MCF 10A (cell line): ENCODE data around the gene CDC42SE1. TPM values are rescaled to one million over a fixed set of nuclear protein-coding genes. Genes with fewer than 3 reads are reported as not detected.
A peak's percentile ranks its signal among the peaks of the same experiment; 100 is the strongest.

Experiments
- BruUV-seq: library from RNA; stranded (reverse); fragments of 400-500 nt; replicated peaks from 2 replicates; lab custom pipeline; 2021; lab: Mats Ljungman, UMichigan
- CTCF ChIA-PET: fragments of 300-600 bp; sonication (Branson Sonifier 250); formaldehyde crosslinking; extraction: SDS; loops from one replicate; lab custom pipeline; 2021; ENCODE audit warnings: antibody characterized with exemption, inconsistent platforms; lab: Yijun Ruan, JAX
- POLR2A ChIA-PET: fragments of 300-600, 350-650 bp; sonication (Branson Sonifier 250); formaldehyde crosslinking; extraction: SDS; loops from one replicate; lab custom pipeline; 2020; ENCODE audit warnings: antibody characterized with exemption, inconsistent platforms; lab: Yijun Ruan, JAX
- DNase-seq: peaks from one replicate; pipeline ENCODE4 v3.0.0-alpha.2; 2018; ENCODE audit not compliant: unreplicated experiment
- H3K27ac Mint-ChIP-seq: one replicate; pipeline ENCODE4 v1.8.0; 2022; ENCODE audit warnings: mild to moderate bottlenecking, low read depth, mixed read lengths; ENCODE audit not compliant: unreplicated experiment
- H3K27me3 Mint-ChIP-seq: one replicate; pipeline ENCODE4 v1.8.0; 2022; ENCODE audit warnings: mixed read lengths; ENCODE audit not compliant: insufficient read depth, unreplicated experiment
- H3K36me3 Mint-ChIP-seq: one replicate; pipeline ENCODE4 v1.8.0; 2022; ENCODE audit warnings: mild to moderate bottlenecking, moderate library complexity, mixed read lengths; ENCODE audit not compliant: insufficient read depth, unreplicated experiment
- H3K4me1 Mint-ChIP-seq: one replicate; pipeline ENCODE4 v1.8.0; 2022; ENCODE audit warnings: mixed read lengths; ENCODE audit not compliant: insufficient read depth, unreplicated experiment
- H3K4me3 Mint-ChIP-seq: one replicate; pipeline ENCODE4 v1.8.0; 2022; ENCODE audit warnings: mild to moderate bottlenecking, moderate library complexity, mixed read lengths; ENCODE audit not compliant: unreplicated experiment
- H3K9me3 Mint-ChIP-seq: one replicate; pipeline ENCODE4 v1.8.0; 2022; ENCODE audit warnings: mixed read lengths; ENCODE audit not compliant: unreplicated experiment
- intact Hi-C: fragments of 100-400 bp; cut with micrococcal nuclease; formaldehyde crosslinking; loops from 2 replicates; pipeline ENCODE4 v1.14.1; 2022
- total RNA-seq: library from RNA; stranded (reverse); gene quantifications from 2 replicates; pipeline ENCODE4 v1.2.3, GENCODE V29; 2022
- TF ChIP-seq, protein P1 (sequence below): fragments of 200-600 bp; IDR thresholded peaks from one replicate; pipeline ENCODE4 v1.8.0; 2022; ENCODE audit warnings: antibody characterized with exemption, mild to moderate bottlenecking; ENCODE audit not compliant: unreplicated experiment

CDC42SE1 gene
- total RNA-seq, 1 experiment from 2014 or later: 139 TPM

DNA sequence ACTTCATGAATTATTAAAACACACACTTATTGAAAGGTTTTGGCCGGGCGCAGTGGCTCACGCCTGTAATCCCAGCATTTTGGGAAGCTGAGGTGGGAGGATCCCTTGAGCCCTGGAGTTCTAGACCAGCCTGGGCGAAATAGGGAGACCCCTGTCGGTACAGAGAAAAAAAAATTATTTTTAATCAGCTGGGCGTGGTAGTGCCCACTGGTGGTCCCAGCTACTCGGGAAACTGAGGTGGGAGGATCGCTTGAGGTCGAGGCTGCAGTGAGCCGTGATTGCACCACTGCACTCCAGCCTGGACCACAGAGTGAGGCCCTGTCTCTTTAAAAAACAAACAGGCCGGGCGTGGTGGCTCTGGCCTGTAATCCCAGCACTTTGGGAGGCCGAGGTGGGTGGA lies 12.8 kb upstream of the CDC42SE1 start:
- TF ChIP-seq, protein P1, sequence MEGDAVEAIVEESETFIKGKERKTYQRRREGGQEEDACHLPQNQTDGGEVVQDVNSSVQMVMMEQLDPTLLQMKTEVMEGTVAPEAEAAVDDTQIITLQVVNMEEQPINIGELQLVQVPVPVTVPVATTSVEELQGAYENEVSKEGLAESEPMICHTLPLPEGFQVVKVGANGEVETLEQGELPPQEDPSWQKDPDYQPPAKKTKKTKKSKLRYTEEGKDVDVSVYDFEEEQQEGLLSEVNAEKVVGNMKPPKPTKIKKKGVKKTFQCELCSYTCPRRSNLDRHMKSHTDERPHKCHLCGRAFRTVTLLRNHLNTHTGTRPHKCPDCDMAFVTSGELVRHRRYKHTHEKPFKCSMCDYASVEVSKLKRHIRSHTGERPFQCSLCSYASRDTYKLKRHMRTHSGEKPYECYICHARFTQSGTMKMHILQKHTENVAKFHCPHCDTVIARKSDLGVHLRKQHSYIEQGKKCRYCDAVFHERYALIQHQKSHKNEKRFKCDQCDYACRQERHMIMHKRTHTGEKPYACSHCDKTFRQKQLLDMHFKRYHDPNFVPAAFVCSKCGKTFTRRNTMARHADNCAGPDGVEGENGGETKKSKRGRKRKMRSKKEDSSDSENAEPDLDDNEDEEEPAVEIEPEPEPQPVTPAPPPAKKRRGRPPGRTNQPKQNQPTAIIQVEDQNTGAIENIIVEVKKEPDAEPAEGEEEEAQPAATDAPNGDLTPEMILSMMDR: no peak
- H3K36me3 Mint-ChIP-seq: peaks cover 15% of the 10 kb centered on the region
- no peak overlapping the region for H3K27ac Mint-ChIP-seq
- no peak overlapping the region for H3K4me3 Mint-ChIP-seq
- H3K4me1 Mint-ChIP-seq: no peaks in the 10 kb centered on the region
- DNase-seq: no peak
- ChIA-PET CTCF (interaction anchor here (0.5 to 2.7 kb wide), 16 partner anchors 10 to 777 kb away, joined by 3 to 22 read pairs (median 4); partner anchors contain the start of gene TNFAIP8L2), POLR2A (interaction anchor here (0.7 to 4.9 kb wide), 6 partner anchors 13 to 209 kb away, joined by 3 to 67 read pairs (median 4); partner anchors contain the start of genes CDC42SE1, MLLT11 and ZNF687)
- no peaks in the 10 kb centered on the region for H3K27me3 Mint-ChIP-seq
- intact Hi-C loops: loop anchor here (10.0 kb wide), 1 partner anchor 183 kb away; the partner anchor contains the start of gene PSMD4
- no peaks in the 10 kb centered on the region for H3K9me3 Mint-ChIP-seq
- BruUV-seq: no TSS peak

DNA sequence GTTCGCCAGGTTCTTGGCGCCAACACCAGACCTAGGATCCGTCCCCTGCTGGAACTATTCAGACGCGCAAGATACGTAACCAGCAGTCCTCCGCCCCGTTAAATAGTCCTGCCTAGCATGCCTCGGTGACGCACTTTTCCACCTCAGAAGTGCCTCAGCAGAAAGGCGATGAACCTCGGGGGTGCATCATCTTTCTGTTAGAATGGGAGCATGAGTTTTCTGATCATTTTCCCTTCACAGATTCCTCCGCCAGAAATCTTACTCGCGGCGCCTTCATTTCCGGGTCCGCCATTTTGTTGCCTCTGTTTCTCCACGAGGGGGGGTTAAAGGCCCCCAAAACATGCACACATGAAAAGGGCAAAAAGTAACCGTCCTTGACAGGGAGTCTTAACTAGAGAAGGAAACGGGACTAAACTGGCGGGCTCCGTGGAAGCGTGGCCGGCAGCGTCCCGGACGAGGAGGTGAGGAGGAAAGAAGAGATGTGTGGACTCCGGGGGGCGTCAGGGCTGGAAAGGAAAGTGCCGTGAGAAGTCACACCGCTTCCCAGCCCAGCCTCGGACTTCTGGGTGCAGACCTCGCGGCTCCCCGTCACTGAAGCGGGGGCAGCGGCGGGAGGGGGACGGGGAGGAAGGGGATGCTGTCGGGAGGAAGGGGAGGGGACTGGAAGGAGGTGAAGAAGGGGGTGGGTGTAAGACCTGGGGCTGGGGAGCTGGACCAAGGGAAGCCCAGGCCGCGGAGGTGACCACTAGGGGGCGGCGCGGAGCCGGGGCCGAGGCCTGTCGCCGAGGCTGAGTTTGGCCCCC lies 11.3 kb upstream of the CDC42SE1 start, which contains the start of gene GABPB2:
GABPB2 (plus strand) TSS at position 288 of the 803 bp plus-strand sequence. CDS start 17,429 bp downstream, outside the sequence.
- POLR2A ChIA-PET: interaction anchor here (0.6 to 4.9 kb wide), 18 partner anchors 12 to 269 kb away, joined by 3 to 67 read pairs (median 4); partner anchors contain the start of genes CDC42SE1, LYSMD1, MINDY1 and MLLT11
- BruUV-seq: TSS peak; percentile 79
- peak; percentile 98 for DNase-seq
- Mint-ChIP-seq H3K4me3 (peak within 1 kb of the TSS; percentile 100), H3K4me1 (no peaks in the 10 kb centered on the region), H3K36me3 (peaks cover 19% of the 10 kb centered on the region), H3K27ac (peak within 1 kb of the TSS; percentile 100), H3K9me3 (no peaks in the 10 kb centered on the region), H3K27me3 (no peaks in the 10 kb centered on the region)
- TF ChIP-seq, protein P1: peak; percentile 99
- intact Hi-C loops: loop anchor here (1.0 to 10.0 kb wide), 4 partner anchors 11 to 184 kb away; partner anchors contain the start of genes CDC42SE1, PSMD4 and TNFAIP8L2
- CTCF ChIA-PET: interaction anchor here (0.6 to 2.7 kb wide), 11 partner anchors 9 to 391 kb away, joined by 3 to 22 read pairs (median 5); partner anchors contain the start of genes CDC42SE1, MLLT11 and TNFAIP8L2

DNA sequence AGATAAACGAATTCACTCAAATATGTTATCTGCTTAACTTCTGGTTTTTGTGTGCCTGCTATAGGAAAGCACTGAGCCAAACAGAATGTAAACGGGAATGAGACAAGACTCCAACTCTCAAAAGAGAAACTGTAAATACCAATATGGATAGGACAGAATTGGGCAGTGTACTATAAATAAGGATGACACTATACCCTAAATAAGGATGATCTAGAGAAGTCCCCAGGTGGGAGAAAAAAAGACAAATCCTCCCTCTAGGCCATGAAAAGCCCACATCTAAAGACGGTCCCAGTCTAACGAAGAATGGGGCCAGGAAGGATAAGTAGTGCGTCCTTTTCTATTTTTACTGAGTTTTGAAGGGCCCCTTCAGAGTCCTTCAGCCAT lies 9.7 kb upstream of the CDC42SE1 start:
- Mint-ChIP-seq H3K4me3 (peak overlapping the region; percentile 100), H3K4me1 (no peaks in the 10 kb centered on the region), H3K27me3 (no peaks in the 10 kb centered on the region), H3K9me3 (no peaks in the 10 kb centered on the region), H3K27ac (no peak overlapping the region), H3K36me3 (peaks cover 17% of the 10 kb centered on the region)
- POLR2A ChIA-PET: interaction anchor here (4.9 kb wide), 1 partner anchor 10 kb away, joined by 67 read pairs; the partner anchor contains the start of genes CDC42SE1 and MLLT11
- DNase-seq: no peak
- intact Hi-C loops: no loop called here
- CTCF ChIA-PET: interaction anchor here (2.4 kb wide), 1 partner anchor 9 kb away, joined by 18 read pairs; the partner anchor contains the start of genes CDC42SE1 and MLLT11
- TF ChIP-seq, protein P1: no peak
- BruUV-seq: no TSS peak
